Nephron progenitor cell (in vitro differentiated cells): ENCODE results near the gene NOC3L.
"Not testable (repeated sequence)": the region's sequence is repeated elsewhere in the genome, so short reads cannot be mapped to it uniquely, and the experiment has no call there.

Experiments
- DNase-seq: peaks from one replicate; pipeline ENCODE4 v3.0.0; 2021
- H3K27ac Mint-ChIP-seq: 2 replicates; pipeline ENCODE4 v1.8.0; 2021; ENCODE audit warnings: mild to moderate bottlenecking, moderate library complexity, mixed read lengths
- H3K27me3 Mint-ChIP-seq: 2 replicates; pipeline ENCODE4 v1.8.0; 2021; ENCODE audit warnings: mild to moderate bottlenecking, low read depth, mixed read lengths; ENCODE audit not compliant: poor library complexity
- H3K36me3 Mint-ChIP-seq: 2 replicates; pipeline ENCODE4 v1.8.0; 2021; ENCODE audit warnings: low read depth, mixed read lengths
- H3K4me1 Mint-ChIP-seq: 2 replicates; pipeline ENCODE4 v1.8.0; 2021; ENCODE audit warnings: mixed read lengths
- H3K4me3 Mint-ChIP-seq: 2 replicates; pipeline ENCODE4 v1.8.0; 2021; ENCODE audit warnings: mild to moderate bottlenecking, moderate library complexity, mixed read lengths
- H3K9me3 Mint-ChIP-seq: 2 replicates; pipeline ENCODE4 v1.8.0; 2021; ENCODE audit warnings: mild to moderate bottlenecking, moderate library complexity, mixed read lengths
- CTCF ChIP-seq: fragments of 200-600 bp; sonication (generic); IDR thresholded peaks from 2 replicates; pipeline ENCODE4 v1.5.0; 2021; ENCODE audit warnings: antibody characterized with exemption

The NOC3L gene

GRCh38 chr10:94355841-94356240, 6.9 kb downstream of the NOC3L start:
- Mint-ChIP-seq H3K27me3 (no peaks in the 10 kb centered on the region), H3K27ac (no peak overlapping the region), H3K4me1 (peaks cover 15% of the 10 kb centered on the region), H3K36me3 (peaks cover 76% of the 10 kb centered on the region), H3K4me3 (no peak overlapping the region), H3K9me3 (no peaks in the 10 kb centered on the region)
- no peak for TF ChIP-seq CTCF
- no peak for DNase-seq

DNA sequence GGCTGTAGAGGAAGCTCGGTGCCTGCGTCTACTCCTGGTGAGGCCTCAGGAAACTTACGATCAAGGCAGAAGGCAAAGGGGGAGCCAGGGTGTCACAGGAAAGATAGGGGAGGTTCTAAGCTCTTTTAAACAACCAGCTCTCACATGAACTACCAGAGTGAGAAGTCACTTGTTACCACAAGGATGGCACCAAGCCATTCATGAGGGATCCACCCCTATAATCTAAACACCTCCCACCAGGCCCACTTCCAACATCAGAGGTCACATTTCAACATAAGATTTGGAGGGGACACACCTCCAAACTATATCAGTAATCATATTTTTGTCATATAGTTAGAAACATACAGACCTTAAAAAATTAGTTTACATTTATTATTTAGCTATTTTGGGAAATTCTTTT, 9.4 kb downstream of the NOC3L start:
- H3K27me3 Mint-ChIP-seq = no peaks in the 10 kb centered on the region
- no peak for TF ChIP-seq CTCF
- no peak overlapping the region for H3K4me3 Mint-ChIP-seq
- H3K9me3 Mint-ChIP-seq = no peaks in the 10 kb centered on the region
- DNase-seq = no peak
- H3K36me3 Mint-ChIP-seq = peaks cover 71% of the 10 kb centered on the region
- no peaks in the 10 kb centered on the region for H3K4me1 Mint-ChIP-seq
- no peak overlapping the region for H3K27ac Mint-ChIP-seq

- DNase-seq = no peak
- no peaks in the 10 kb centered on the region for H3K4me1 Mint-ChIP-seq
- TF ChIP-seq CTCF = no peak
- H3K36me3 Mint-ChIP-seq = peaks cover 64% of the 10 kb centered on the region
- H3K27ac Mint-ChIP-seq = no peak overlapping the region
- H3K27me3 Mint-ChIP-seq = no peaks in the 10 kb centered on the region
- no peak overlapping the region for H3K4me3 Mint-ChIP-seq
- H3K9me3 Mint-ChIP-seq = no peaks in the 10 kb centered on the region
Measured at GRCh38 chr10:94351089-94351488, 11.7 kb downstream of the NOC3L start.

GRCh38 chr10:94350500-94350899, 12.2 kb downstream of the NOC3L start:
- H3K4me1 Mint-ChIP-seq, H3K4me3 Mint-ChIP-seq, DNase-seq, H3K27me3 Mint-ChIP-seq, H3K9me3 Mint-ChIP-seq, H3K27ac Mint-ChIP-seq: not testable (repeated sequence)
- H3K36me3 Mint-ChIP-seq = peaks cover 70% of the 10 kb centered on the region

- Mint-ChIP-seq H3K36me3 (peaks cover 73% of the 10 kb centered on the region), H3K4me3 (no peak overlapping the region), H3K4me1 (no peaks in the 10 kb centered on the region), H3K27ac (no peak overlapping the region), H3K27me3 (no peaks in the 10 kb centered on the region), H3K9me3 (no peaks in the 10 kb centered on the region)
- no peak for TF ChIP-seq CTCF
- no peak for DNase-seq
Measured at GRCh38 chr10:94349327-94349726, 13.4 kb downstream of the NOC3L start.

GRCh38 chr10:94344522-94345122, 18.1 kb downstream of the NOC3L start:
- H3K4me1 Mint-ChIP-seq = no peaks in the 10 kb centered on the region
- no peak overlapping the region for H3K4me3 Mint-ChIP-seq
- no peaks in the 10 kb centered on the region for H3K9me3 Mint-ChIP-seq
- peaks cover 62% of the 10 kb centered on the region for H3K36me3 Mint-ChIP-seq
- no peaks in the 10 kb centered on the region for H3K27me3 Mint-ChIP-seq
- no peak for TF ChIP-seq CTCF
- DNase-seq = no peak
- no peak overlapping the region for H3K27ac Mint-ChIP-seq
